Measurements from ENCODE around the gene PDLIM1.

- TF ChIP-seq REST (IDR thresholded peaks at IDR 0.05; ENCODE audit: unreplicated experiment): no peak
- TF ChIP-seq CTCF (conservative IDR thresholded peaks at IDR 0.05; ENCODE audit: low read depth in 2 of 2): no peak
- TF ChIP-seq CREB1 (CRISPR knock-in tag; IDR thresholded peaks at IDR 0.05; ENCODE audit: low read depth): no peak
Measured at GRCh38 chr10:95295031-95295755, 4.4 kb upstream of the PDLIM1 start.
